AG09309 (cell line): Measurements from ENCODE around the gene IDH1.

Source experiments
- DNase-seq: peaks from one replicate; pipeline ENCODE4 v3.0.0-alpha.2; 2010; ENCODE audit warnings: low read depth
- H3K4me3 ChIP-seq: 2 replicates; pipeline ENCODE4 v1.5.1; 2011; ENCODE audit warnings: mild to moderate bottlenecking, low read depth, low read length, moderate library complexity; ENCODE audit not compliant: control insufficient read depth
- CTCF ChIP-seq: IDR thresholded peaks from 2 replicates; pipeline ENCODE4 v1.5.1; 2011; ENCODE audit warnings: mild to moderate bottlenecking, low read depth, low read length, inconsistent platforms; ENCODE audit not compliant: insufficient read depth, control insufficient read depth; ENCODE audit errors: missing control alignments

The IDH1 gene

GRCh38 chr2:208294482-208295024 is 39.7 kb upstream of the IDH1 start:
- TF ChIP-seq CTCF = no peak
- no peak overlapping the region for H3K4me3 ChIP-seq
- DNase-seq = no peak

- DNase-seq = no peak
- TF ChIP-seq CTCF = no peak
- H3K4me3 ChIP-seq = no peak overlapping the region
Observed at GRCh38 chr2:208285853-208286252, 31.0 kb upstream of the IDH1 start.

- H3K4me3 ChIP-seq = no peak overlapping the region
- no peak for TF ChIP-seq CTCF
- DNase-seq = no peak
Observed at GRCh38 chr2:208280933-208281332, 26.1 kb upstream of the IDH1 start.

- no peak for TF ChIP-seq CTCF
- H3K4me3 ChIP-seq = no peak overlapping the region
- DNase-seq = no peak
Observed at GRCh38 chr2:208280234-208280633, 25.4 kb upstream of the IDH1 start.

- no peak for DNase-seq
- no peak for TF ChIP-seq CTCF
- no peak overlapping the region for H3K4me3 ChIP-seq
Observed at GRCh38 chr2:208279236-208279635, 24.4 kb upstream of the IDH1 start.

GRCh38 chr2:208278549-208278948 is 23.7 kb upstream of the IDH1 start:
- no peak for TF ChIP-seq CTCF
- DNase-seq = no peak
- H3K4me3 ChIP-seq = no peak overlapping the region

- TF ChIP-seq CTCF = no peak
- no peak overlapping the region for H3K4me3 ChIP-seq
- DNase-seq = no peak
Observed at GRCh38 chr2:208274748-208275147, 19.9 kb upstream of the IDH1 start.
